Upper lobe of right lung (tissue), 1 donor: ENCODE data around the gene LHFPL2. TPM values are rescaled to one million over a fixed set of nuclear protein-coding genes. Genes with fewer than 3 reads are reported as not detected.

Source experiments
- ATAC-seq: fragments of 200-7000 bp; cut with Tn5 transposase; one replicate; pipeline ENCODE4 v1.9.1; 2020; ENCODE audit warnings: mild to moderate bottlenecking, moderate library complexity
- DNase-seq: peaks from one replicate; pipeline ENCODE4 v3.0.0-alpha.2; 2020
- H3K27ac ChIP-seq: fragments of 200-600 bp; one replicate; pipeline ENCODE4 v1.8.0; 2022
- H3K27me3 ChIP-seq: fragments of 200-600 bp; one replicate; pipeline ENCODE4 v1.8.0; 2022; ENCODE audit warnings: mild to moderate bottlenecking
- H3K36me3 ChIP-seq: fragments of 200-600 bp; one replicate; pipeline ENCODE4 v1.8.0; 2022
- H3K4me1 ChIP-seq: fragments of 200-600 bp; one replicate; pipeline ENCODE4 v1.8.0; 2022
- H3K4me3 ChIP-seq: fragments of 200-600 bp; one replicate; pipeline ENCODE4 v1.8.0; 2022; ENCODE audit warnings: mild to moderate bottlenecking
- H3K9me3 ChIP-seq: fragments of 200-600 bp; one replicate; pipeline ENCODE4 v1.8.0; 2022
- intact Hi-C: fragments of 100-400 bp; cut with DNase I; formaldehyde crosslinking; loops from one replicate; pipeline ENCODE4 v1.11.0; 2022
- total RNA-seq: library from RNA; stranded (reverse); fragmentation: NEBNext Ultra II Directional; extraction: Animal tissue kit (Norgen Biotek cat#: 25700); gene quantifications from one replicate; pipeline ENCODE4 v1.2.1, GENCODE V29; 2021
- TF ChIP-seq, protein P1 (sequence below): fragments of 200-600 bp; IDR thresholded peaks from one replicate; pipeline ENCODE4 v1.8.0; 2022; ENCODE audit warnings: antibody characterized with exemption
- donor health status: DM: no; HTN: yes; CAD: no; lungs with severe emphysema.

The LHFPL2 gene
- total RNA-seq, 1 donor from 2014 or later: 41.0 TPM

DNA sequence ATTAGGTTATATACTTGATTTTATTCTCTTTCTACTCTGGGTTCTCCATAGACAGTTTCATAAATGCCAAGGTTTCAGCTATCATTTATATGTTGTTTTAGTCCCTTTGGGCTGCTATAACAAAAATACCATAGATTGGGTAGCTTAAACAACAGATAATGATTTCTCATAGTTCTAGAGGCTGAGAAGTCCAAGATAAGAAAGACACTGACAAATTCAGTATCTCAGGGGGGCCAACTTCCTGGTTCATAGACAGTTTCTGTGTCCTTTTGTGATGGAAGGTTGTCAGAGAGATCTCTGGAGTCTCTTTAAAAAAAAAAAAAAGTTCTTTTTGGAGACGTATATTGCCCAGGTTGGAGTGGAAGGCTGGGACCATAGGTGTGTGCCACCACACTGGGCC lies 174.8 kb downstream of the LHFPL2 start:
- Histone ChIP-seq H3K4me1 (no peaks in the 10 kb centered on the region), H3K27me3 (no peaks in the 10 kb centered on the region), H3K9me3 (no peaks in the 10 kb centered on the region), H3K36me3 (peaks cover 5% of the 10 kb centered on the region), H3K27ac (no peak overlapping the region), H3K4me3 (no peak overlapping the region)
- DNase-seq (no peak), ATAC-seq (no peak)
- intact Hi-C loops: no loop called here
- TF ChIP-seq, protein P1, sequence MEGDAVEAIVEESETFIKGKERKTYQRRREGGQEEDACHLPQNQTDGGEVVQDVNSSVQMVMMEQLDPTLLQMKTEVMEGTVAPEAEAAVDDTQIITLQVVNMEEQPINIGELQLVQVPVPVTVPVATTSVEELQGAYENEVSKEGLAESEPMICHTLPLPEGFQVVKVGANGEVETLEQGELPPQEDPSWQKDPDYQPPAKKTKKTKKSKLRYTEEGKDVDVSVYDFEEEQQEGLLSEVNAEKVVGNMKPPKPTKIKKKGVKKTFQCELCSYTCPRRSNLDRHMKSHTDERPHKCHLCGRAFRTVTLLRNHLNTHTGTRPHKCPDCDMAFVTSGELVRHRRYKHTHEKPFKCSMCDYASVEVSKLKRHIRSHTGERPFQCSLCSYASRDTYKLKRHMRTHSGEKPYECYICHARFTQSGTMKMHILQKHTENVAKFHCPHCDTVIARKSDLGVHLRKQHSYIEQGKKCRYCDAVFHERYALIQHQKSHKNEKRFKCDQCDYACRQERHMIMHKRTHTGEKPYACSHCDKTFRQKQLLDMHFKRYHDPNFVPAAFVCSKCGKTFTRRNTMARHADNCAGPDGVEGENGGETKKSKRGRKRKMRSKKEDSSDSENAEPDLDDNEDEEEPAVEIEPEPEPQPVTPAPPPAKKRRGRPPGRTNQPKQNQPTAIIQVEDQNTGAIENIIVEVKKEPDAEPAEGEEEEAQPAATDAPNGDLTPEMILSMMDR: no peak

DNA sequence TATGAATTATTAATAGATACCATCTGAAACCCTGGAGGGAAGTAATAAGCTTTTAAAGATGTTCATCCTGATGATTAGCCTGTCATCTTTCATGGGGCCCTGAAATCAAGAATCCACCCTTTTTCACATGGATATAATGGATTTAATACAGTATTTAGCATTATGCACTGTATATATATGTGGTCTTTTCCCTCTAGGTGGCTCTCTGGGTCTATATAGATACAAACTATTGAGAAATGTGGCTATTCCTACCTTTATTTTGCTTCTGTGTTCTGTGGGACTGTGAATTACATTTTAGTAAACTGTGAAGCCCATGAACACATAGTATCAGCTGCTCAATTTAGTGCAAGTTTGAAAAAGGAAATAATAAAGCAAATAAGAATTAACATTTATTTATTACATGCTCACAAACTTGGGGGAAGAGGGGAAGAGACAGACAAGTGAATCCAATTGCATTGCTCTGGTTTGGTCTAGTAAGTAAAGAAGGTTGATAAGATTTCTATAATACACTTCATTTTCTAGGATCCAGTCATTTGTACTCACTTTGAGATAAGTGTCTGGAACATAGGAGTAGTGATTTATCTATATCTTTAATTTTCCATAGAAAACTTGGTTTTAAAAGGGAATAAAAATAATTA lies 176.0 kb downstream of the LHFPL2 start:
- Histone ChIP-seq H3K9me3 (no peaks in the 10 kb centered on the region), H3K4me1 (no peaks in the 10 kb centered on the region), H3K27ac (no peak overlapping the region), H3K4me3 (no peak overlapping the region), H3K27me3 (no peaks in the 10 kb centered on the region), H3K36me3 (peaks cover 5% of the 10 kb centered on the region)
- TF ChIP-seq, protein P1: peak; percentile 23
- ATAC-seq: peak; percentile 36
- intact Hi-C loops: no loop called here
- DNase-seq: no peak

DNA sequence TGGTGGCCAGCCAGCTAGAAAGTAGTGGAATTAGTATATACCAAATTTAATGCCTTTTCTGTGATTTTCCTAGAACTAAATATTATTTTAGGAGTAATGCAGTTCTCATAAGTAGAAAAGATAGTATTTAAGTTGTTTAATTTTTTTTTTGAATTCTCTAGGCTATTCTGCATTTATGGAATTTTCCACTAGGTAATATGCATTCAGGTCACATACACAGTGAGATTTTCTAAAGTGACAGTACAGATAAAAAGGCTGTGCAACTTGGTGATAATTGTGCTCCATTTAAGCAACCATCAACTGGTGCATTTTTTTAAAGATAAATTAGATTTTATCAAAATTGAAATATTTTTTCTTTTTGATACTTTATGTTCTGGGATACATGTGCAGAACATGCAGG lies 176.7 kb downstream of the LHFPL2 start:
- DNase-seq (no peak), ATAC-seq (no peak)
- no peak overlapping the region for H3K4me3 ChIP-seq
- H3K9me3 ChIP-seq: no peaks in the 10 kb centered on the region
- intact Hi-C loops: no loop called here
- peaks cover 5% of the 10 kb centered on the region for H3K36me3 ChIP-seq
- TF ChIP-seq, protein P1: no peak
- H3K27me3 ChIP-seq: no peaks in the 10 kb centered on the region
- H3K4me1 ChIP-seq: no peaks in the 10 kb centered on the region
- H3K27ac ChIP-seq: no peak overlapping the region

DNA sequence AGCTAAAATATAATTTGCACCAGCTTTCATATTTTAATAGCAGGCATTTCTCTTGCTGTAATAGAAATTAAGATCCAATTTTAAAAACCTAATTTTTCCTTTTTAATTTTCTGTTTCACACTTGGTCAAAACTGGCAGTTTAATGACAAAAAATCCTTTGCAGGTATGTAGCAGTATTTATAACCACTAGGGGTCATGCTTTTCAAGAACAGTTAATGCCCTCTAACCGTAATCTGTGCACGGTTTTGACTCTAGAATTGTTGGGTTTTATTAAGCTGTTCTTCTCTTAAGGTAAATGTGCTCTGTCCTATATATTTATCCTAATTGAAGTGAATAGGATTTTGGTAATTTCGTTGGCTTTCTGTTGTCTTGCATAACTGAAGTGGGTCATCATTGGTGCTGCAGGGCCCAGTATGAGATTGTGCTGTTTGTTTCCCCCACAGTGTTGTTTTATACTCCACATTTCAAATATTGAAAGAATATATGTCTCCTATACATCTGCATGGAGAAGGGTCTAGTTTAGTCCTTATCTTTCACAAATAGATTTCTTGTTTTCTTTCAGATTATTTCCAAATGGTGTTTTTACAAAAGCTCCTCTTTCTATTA lies 180.7 kb downstream of the LHFPL2 start:
- DNase-seq (no peak), ATAC-seq (peak; percentile 72)
- intact Hi-C loops: no loop called here
- no peaks in the 10 kb centered on the region for H3K36me3 ChIP-seq
- no peaks in the 10 kb centered on the region for H3K27me3 ChIP-seq
- TF ChIP-seq, protein P1: peak; percentile 80
- H3K27ac ChIP-seq: no peak overlapping the region
- H3K4me1 ChIP-seq: no peaks in the 10 kb centered on the region
- no peak overlapping the region for H3K4me3 ChIP-seq
- no peaks in the 10 kb centered on the region for H3K9me3 ChIP-seq

DNA sequence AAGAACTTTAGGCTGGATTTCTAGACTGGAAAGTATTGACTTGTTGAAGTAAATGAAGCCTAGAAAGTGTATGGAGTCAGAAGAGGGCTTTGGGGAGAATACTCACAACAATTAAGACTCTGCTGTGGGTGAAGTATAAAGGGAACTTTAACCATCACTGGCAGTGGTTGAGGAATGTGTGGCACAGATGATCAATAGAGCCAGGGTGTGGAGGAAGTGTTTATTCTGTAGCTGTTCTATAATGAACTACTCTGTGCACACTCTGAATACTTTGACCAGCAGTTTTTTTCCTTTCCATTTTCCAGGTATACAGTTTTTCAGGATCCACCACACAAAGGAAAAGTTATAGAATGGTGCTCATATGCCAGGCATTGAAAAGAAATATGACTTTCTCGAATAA lies 181.4 kb downstream of the LHFPL2 start:
- TF ChIP-seq, protein P1: no peak
- no peak overlapping the region for H3K27ac ChIP-seq
- H3K36me3 ChIP-seq: no peaks in the 10 kb centered on the region
- no peak overlapping the region for H3K4me3 ChIP-seq
- H3K27me3 ChIP-seq: no peaks in the 10 kb centered on the region
- no peaks in the 10 kb centered on the region for H3K9me3 ChIP-seq
- H3K4me1 ChIP-seq: no peaks in the 10 kb centered on the region
- DNase-seq (no peak), ATAC-seq (no peak)
- intact Hi-C loops: no loop called here
